AML-193 (cell line): Measurements from ENCODE around the gene CLEC11A.
"Not testable (repeated sequence)": the region's sequence is repeated elsewhere in the genome, so short reads cannot be mapped to it uniquely, and the experiment has no call there.

Experiments used
- DNase-seq, 2 experiments: peaks; one replicate each; lab custom pipeline; 2025; lab: John Stamatoyannopoulos, UW

The CLEC11A gene

DNA sequence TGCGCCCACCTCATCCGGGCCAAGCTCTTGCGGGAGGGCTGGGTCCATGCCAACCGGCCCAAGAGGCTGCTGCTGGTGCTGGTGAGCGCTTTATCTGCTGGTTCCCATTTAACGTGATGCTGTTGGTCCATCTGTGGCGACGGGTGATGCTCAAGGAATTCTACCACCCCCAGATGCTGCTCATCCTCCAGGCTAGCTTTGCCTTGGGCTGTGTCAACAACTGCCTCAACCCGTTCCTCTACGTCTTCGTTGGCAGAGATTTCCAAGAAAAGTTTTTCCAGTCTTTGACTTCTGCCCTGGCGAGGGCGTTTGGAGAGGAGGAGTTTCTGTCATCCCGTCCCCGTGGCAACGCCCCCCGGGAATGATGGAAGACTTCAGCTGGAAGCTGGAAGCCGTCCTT, 35.9 kb downstream of the CLEC11A start:
- not testable (repeated sequence) for DNase-seq

- DNase-seq = no peak
Observed at GRCh38 chr19:50759886-50760285, 36.7 kb downstream of the CLEC11A start.

DNA sequence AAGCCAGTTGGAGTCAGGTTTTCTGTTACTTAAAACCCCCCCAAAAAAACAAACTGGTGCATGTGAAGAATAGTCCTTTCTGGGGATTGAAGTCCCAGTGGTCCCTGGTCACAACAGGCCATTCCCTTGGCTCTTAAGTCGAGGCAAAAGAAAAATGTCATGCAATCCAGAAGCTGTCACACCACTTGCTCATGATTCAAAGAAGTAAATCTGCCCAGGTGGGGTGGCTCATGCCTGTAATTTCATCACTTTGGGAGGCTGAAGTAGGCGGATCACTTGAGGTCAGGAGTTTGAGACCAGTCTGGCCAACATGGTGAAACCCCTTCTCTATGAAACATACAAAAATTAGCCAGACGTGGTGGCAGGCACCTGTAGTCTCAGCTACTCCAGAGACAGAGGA, 38.3 kb downstream of the CLEC11A start:
- not testable (repeated sequence) for DNase-seq

DNA sequence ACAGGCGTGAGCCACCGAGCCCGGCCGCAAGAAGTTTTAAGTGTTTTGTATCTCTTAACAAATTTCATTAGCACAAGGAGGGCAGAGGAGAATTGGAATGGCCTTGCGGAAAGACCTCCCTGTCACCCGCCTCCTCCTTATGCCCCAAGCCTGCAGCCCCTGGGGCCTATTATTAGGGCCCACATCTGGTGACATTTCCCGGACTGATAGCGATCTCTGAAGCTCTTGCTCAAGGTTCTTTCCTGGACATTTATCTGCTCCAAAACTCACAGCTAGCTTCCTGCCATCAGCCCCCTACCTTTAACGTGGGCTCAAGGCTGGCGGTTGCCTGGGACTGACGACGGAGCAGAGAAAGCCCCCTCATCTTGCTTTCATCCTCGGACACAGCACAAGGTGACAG, 40.4 kb downstream of the CLEC11A start:
- not testable (repeated sequence) for DNase-seq

DNA sequence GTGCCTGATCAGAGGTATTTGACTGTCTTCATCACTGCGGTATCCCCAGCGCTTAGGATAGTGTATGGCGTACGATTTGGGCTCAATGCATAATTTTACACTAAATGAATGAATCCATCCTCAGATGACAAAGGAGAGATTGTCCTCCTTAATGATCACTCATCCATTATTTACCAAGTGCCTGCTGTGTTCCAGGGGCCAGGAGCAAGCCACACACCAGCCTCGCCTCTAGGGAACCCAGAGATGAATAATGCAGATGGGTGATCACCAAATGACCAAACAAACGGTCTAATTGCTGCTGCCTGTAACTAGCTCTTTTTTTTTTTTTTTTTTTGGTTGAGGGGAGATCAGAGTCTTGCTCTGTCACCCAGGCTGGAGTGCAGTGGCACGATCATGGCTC, 41.2 kb downstream of the CLEC11A start:
- DNase-seq = no peak

GRCh38 chr19:50766746-50767145, 43.6 kb downstream of the CLEC11A start:
- DNase-seq = not testable (repeated sequence)

- DNase-seq = not testable (repeated sequence)
Observed at GRCh38 chr19:50767263-50767662, 44.1 kb downstream of the CLEC11A start.

DNA sequence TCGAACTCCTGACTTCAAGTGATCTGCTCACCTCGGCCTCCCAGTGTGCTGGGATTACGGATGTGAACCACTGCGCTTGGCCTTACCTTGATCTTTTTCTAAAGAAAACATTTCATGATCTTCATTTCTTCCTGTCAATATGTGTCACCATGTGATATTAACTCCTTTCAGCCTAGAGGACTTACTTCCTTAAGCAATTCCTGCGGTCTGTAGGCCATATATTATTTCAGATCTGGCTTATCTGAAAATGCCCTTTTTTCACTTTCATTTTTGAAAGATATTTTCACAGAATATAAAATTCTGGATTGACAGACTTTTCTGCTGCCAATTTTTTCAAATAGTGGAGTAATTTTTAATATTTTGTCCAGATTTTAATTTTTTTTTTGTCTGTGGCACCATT, 45.1 kb downstream of the CLEC11A start:
- DNase-seq = no peak

GRCh38 chr19:50770164-50770563, 47.0 kb downstream of the CLEC11A start, which contains the start of gene GPR32:
TSS of gene GPR32 (plus strand) at chr19:50770464. CDS start at chr19:50770601, 137 bp downstream.
- DNase-seq = not testable (repeated sequence)

DNA sequence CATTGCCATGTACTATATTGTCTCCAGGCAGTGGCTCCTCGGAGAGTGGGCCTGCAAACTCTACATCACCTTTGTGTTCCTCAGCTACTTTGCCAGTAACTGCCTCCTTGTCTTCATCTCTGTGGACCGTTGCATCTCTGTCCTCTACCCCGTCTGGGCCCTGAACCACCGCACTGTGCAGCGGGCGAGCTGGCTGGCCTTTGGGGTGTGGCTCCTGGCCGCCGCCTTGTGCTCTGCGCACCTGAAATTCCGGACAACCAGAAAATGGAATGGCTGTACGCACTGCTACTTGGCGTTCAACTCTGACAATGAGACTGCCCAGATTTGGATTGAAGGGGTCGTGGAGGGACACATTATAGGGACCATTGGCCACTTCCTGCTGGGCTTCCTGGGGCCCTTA, 47.7 kb downstream of the CLEC11A start:
- DNase-seq = no peak

GRCh38 chr19:50772476-50772875, 49.3 kb downstream of the CLEC11A start:
- peak; percentile 12 to 14 for DNase-seq

- not testable (repeated sequence) for DNase-seq
Observed at GRCh38 chr19:50772912-50773311, 49.7 kb downstream of the CLEC11A start.

- not testable (repeated sequence) for DNase-seq
Observed at GRCh38 chr19:50773454-50773853, 50.3 kb downstream of the CLEC11A start.
